ENCODE data around the gene PPP1R3E.

Gene PPP1R3E

GRCh38 chr14:23322568-23323517 is 20.2 kb upstream of the PPP1R3E start:
- DNase-seq, result no peak

GRCh38 chr14:23321572-23322547 is 19.2 kb upstream of the PPP1R3E start:
- peak; percentile 75 for DNase-seq

- DNase-seq, result peak; percentile 97
Observed at GRCh38 chr14:23320584-23321571, 18.2 kb upstream of the PPP1R3E start, which contains the start of gene PABPN1. Gene PABPN1 (plus strand): TSS chr14:23321457. CDS start chr14:23321470, 13 bp downstream.

- no peak for DNase-seq
Observed at GRCh38 chr14:23319746-23320583, 17.3 kb upstream of the PPP1R3E start.

- no peak for DNase-seq
Observed at GRCh38 chr14:23316300-23316699, 13.6 kb upstream of the PPP1R3E start.

- no peak for DNase-seq
Observed at GRCh38 chr14:23310546-23310945, 7.9 kb upstream of the PPP1R3E start.

GRCh38 chr14:23308721-23309445 is 6.2 kb upstream of the PPP1R3E start:
- no peak for DNase-seq

- no peak for DNase-seq
Observed at GRCh38 chr14:23307687-23308644, 5.3 kb upstream of the PPP1R3E start.

- no peak for DNase-seq
Observed at GRCh38 chr14:23307146-23307530, 4.5 kb upstream of the PPP1R3E start.

- no peak for DNase-seq
Observed at GRCh38 chr14:23306412-23307145, 3.9 kb upstream of the PPP1R3E start, which contains the start of gene BCL2L2. Gene BCL2L2 (plus strand): TSS chr14:23306833. CDS start chr14:23307768, 935 bp downstream.

GRCh38 chr14:23301969-23302289 is 730 bp downstream of the PPP1R3E start:
- DNase-seq, result no peak

- DNase-seq, result peak; percentile 98
Observed at GRCh38 chr14:23301288-23301968, 1.2 kb downstream of the PPP1R3E start.

GRCh38 chr14:23300687-23301223 is 1.9 kb downstream of the PPP1R3E start:
- peak; percentile 29 for DNase-seq

GRCh38 chr14:23299986-23300686 is 2.5 kb downstream of the PPP1R3E start:
- no peak for DNase-seq

- no peak for DNase-seq
Observed at GRCh38 chr14:23299211-23299957, 3.3 kb downstream of the PPP1R3E start.

Data from stimulated activated CD4-positive, alpha-beta T cell treated with anti-CD3 and anti-CD28 coated beads, Interleukin-15, amount 100 ng/mL, for 24 hours (primary cell).